Keratinocyte (primary cell): ENCODE data around the gene SLC30A1. TPM values are rescaled to one million over a fixed set of nuclear protein-coding genes. Genes with fewer than 3 reads are reported as not detected.

Experiments used
- DNase-seq: peaks from one replicate; pipeline ENCODE4 v3.0.0-alpha.2; 2011; ENCODE audit warnings: low read depth, missing footprints, low spot score
- FAIRE-seq: peaks from 2 replicates; lab custom pipeline; 2011; peaks lifted over from hg19 to GRCh38; lab: Jason Lieb, UNC
- H2AFZ ChIP-seq: 2 replicates; pipeline ENCODE4 v1.6.0; 2012; ENCODE audit warnings: low read length, control low read depth, inconsistent platforms; ENCODE audit not compliant: control insufficient read depth
- H3K27ac ChIP-seq: 2 replicates; pipeline ENCODE4 v1.5.1; 2011; ENCODE audit warnings: low read length; ENCODE audit not compliant: control insufficient read depth, insufficient read depth
- H3K27me3 ChIP-seq: 3 replicates; pipeline ENCODE4 v1.6.0; 2011; ENCODE audit warnings: low read length; ENCODE audit not compliant: control insufficient read depth, insufficient read depth; ENCODE audit errors: extremely low read depth
- H3K36me3 ChIP-seq, 2 experiments: 2 replicates in 1 of 2; 3 replicates in 1 of 2; pipeline ENCODE4 v1.5.1; 2011; ENCODE audit warnings: low read length in 2 of 2, mild to moderate bottlenecking in 1 of 2; ENCODE audit not compliant: control insufficient read depth in 2 of 2, insufficient read depth in 2 of 2; ENCODE audit errors: extremely low read depth in 1 of 2
- H3K4me1 ChIP-seq: 3 replicates; pipeline ENCODE4 v1.5.1; 2011; ENCODE audit warnings: low read length; ENCODE audit not compliant: control insufficient read depth, insufficient read depth; ENCODE audit errors: extremely low read depth
- H3K4me2 ChIP-seq: 3 replicates; pipeline ENCODE4 v1.6.0; 2011; ENCODE audit warnings: low read depth, low read length; ENCODE audit not compliant: control insufficient read depth, insufficient read depth; ENCODE audit errors: extremely low read depth
- H3K4me3 ChIP-seq, 3 experiments: fragments of 200-600 bp in 1 of 3; sonication (generic) in 1 of 3; 2 replicates in 2 of 3; 3 replicates in 1 of 3; pipeline ENCODE4 v1.5.1; 2011 to 2016; ENCODE audit warnings: low read length in 3 of 3, mild to moderate bottlenecking in 3 of 3, control low read depth in 2 of 3, inconsistent platforms in 1 of 3, low read depth in 1 of 3, mixed read lengths in 1 of 3, mixed run types in 1 of 3, moderate library complexity in 1 of 3; ENCODE audit not compliant: control insufficient read depth in 2 of 3, insufficient read depth in 2 of 3; ENCODE audit errors: extremely low read depth in 1 of 3
- H3K79me2 ChIP-seq: 2 replicates; pipeline ENCODE4 v1.6.0; 2012; ENCODE audit warnings: low read length; ENCODE audit not compliant: control insufficient read depth, insufficient read depth
- H3K9ac ChIP-seq: 3 replicates; pipeline ENCODE4 v1.6.0; 2011; ENCODE audit warnings: low read length; ENCODE audit not compliant: control insufficient read depth, insufficient read depth; ENCODE audit errors: extremely low read depth
- H3K9me1 ChIP-seq: 3 replicates; pipeline ENCODE4 v1.6.0; 2011; ENCODE audit warnings: low read length; ENCODE audit not compliant: control insufficient read depth, insufficient read depth; ENCODE audit errors: extremely low read depth
- H3K9me3 ChIP-seq: 2 replicates; pipeline ENCODE4 v1.5.1; 2012; ENCODE audit warnings: low read depth, low read length; ENCODE audit not compliant: control insufficient read depth
- H4K20me1 ChIP-seq: 3 replicates; pipeline ENCODE4 v1.6.0; 2011; ENCODE audit warnings: low read length; ENCODE audit not compliant: control insufficient read depth, insufficient read depth; ENCODE audit errors: extremely low read depth
- CTCF ChIP-seq, 3 experiments: IDR thresholded peaks in 1 of 3; conservative IDR thresholded peaks in 1 of 3; optimal IDR thresholded peaks in 1 of 3; 2 replicates in 2 of 3; 3 replicates in 1 of 3; pipeline versions ENCODE3 to v1.5.1; 2011; ENCODE audit warnings: low read length in 3 of 3, mild to moderate bottlenecking in 3 of 3, moderate library complexity in 2 of 3, control low read depth in 1 of 3, inconsistent platforms in 1 of 3; ENCODE audit not compliant: insufficient read depth in 2 of 3; ENCODE audit errors: extremely low read depth in 1 of 3
- EZH2 ChIP-seq: IDR thresholded peaks from one replicate; pipeline ENCODE4 v1.6.1; 2012; ENCODE audit warnings: inconsistent platforms, mild to moderate bottlenecking, low read length, moderate library complexity
- dilution Hi-C: fragments of 300-500 bp; cut with MboI; formaldehyde crosslinking; loops from one replicate; pipeline ENCODE4 v1.7.0; 2020; ENCODE audit warnings: low sequenced_read_pairs; ENCODE audit not compliant: extremely low pct_ligation_motif_present
- polyA plus RNA-seq, 5 experiments: library from polyadenylated mRNA; depleted of rRNA in 3 of 5; stranded (reverse) in 3 of 5; stranded (forward) in 1 of 5; unstranded in 1 of 5; fragments of >200 nt; gene quantifications; 1 replicate in 1 of 5; 2 replicates in 3 of 5; 3 replicates in 1 of 5; pipeline versions ENCODE4 v1.2.1 to v1.2.3, GENCODE V29; 2011 to 2012; ENCODE audit warnings: missing spikeins in 2 of 5, low read depth in 1 of 5, low replicate concordance in 1 of 5

The SLC30A1 gene
- polyA plus RNA-seq, 1 donor (not counting 4 experiments of a cell fraction or from before 2014, with no cell fraction given), result 17.2 TPM

- no peaks in the 10 kb centered on the region for H3K36me3 ChIP-seq
- no peak overlapping the region for H2AFZ ChIP-seq
- FAIRE-seq, result no peak
- TF ChIP-seq CTCF (optimal IDR thresholded peaks at IDR 0.05 in 1 of 3, IDR thresholded peaks at IDR 0.05 in 1 of 3, conservative IDR thresholded peaks at IDR 0.05 in 1 of 3; ENCODE audit: extremely low read depth in 1 of 3, insufficient read depth in 2 of 3, low read length in 3 of 3), result no peak
- no peak for TF ChIP-seq EZH2
- no peak overlapping the region for H3K4me2 ChIP-seq
- DNase-seq, result no peak
- H3K9me3 ChIP-seq, result no peaks in the 10 kb centered on the region
- no peaks in the 10 kb centered on the region for H3K4me1 ChIP-seq
- no peak overlapping the region for H3K27ac ChIP-seq
- H3K9me1 ChIP-seq, result no peaks in the 10 kb centered on the region
- no peaks in the 10 kb centered on the region for H3K79me2 ChIP-seq
- H4K20me1 ChIP-seq, result no peaks in the 10 kb centered on the region
- peaks cover 14% of the 10 kb centered on the region for H3K27me3 ChIP-seq
- no peak overlapping the region for H3K9ac ChIP-seq
- dilution Hi-C loops, result no loop called here
- H3K4me3 ChIP-seq, result no peak overlapping the region
Measured at GRCh38 chr1:211530102-211530501, 48.9 kb downstream of the SLC30A1 start.

- no peak overlapping the region for H3K4me3 ChIP-seq
- H3K27ac ChIP-seq, result no peak overlapping the region
- H3K27me3 ChIP-seq, result peaks cover 14% of the 10 kb centered on the region
- no peaks in the 10 kb centered on the region for H3K9me1 ChIP-seq
- H4K20me1 ChIP-seq, result no peaks in the 10 kb centered on the region
- H3K9me3 ChIP-seq, result no peaks in the 10 kb centered on the region
- no peak overlapping the region for H2AFZ ChIP-seq
- H3K4me1 ChIP-seq, result no peaks in the 10 kb centered on the region
- DNase-seq (no peak), FAIRE-seq (no peak)
- no peaks in the 10 kb centered on the region for H3K36me3 ChIP-seq
- dilution Hi-C loops, result no loop called here
- no peaks in the 10 kb centered on the region for H3K79me2 ChIP-seq
- TF ChIP-seq CTCF (optimal IDR thresholded peaks at IDR 0.05 in 1 of 3, IDR thresholded peaks at IDR 0.05 in 1 of 3, conservative IDR thresholded peaks at IDR 0.05 in 1 of 3; ENCODE audit: extremely low read depth in 1 of 3, insufficient read depth in 2 of 3, low read length in 3 of 3) (no peak), EZH2 (no peak)
- no peak overlapping the region for H3K4me2 ChIP-seq
- H3K9ac ChIP-seq, result no peak overlapping the region
Measured at GRCh38 chr1:211529453-211529852, 49.5 kb downstream of the SLC30A1 start.
